A673 (cell line): ENCODE data around the gene ZNF776. TPM values are rescaled to one million over a fixed set of nuclear protein-coding genes. Genes with fewer than 3 reads are reported as not detected.

Experiments used
- BruUV-seq: library from RNA; stranded (reverse); fragments of 400-500 nt; replicated peaks from 2 replicates; lab custom pipeline; 2021; lab: Mats Ljungman, UMichigan
- CTCF ChIA-PET: fragments of 300-600 bp; sonication (Branson Sonifier 250); formaldehyde crosslinking; loops from one replicate; lab custom pipeline; 2022; ENCODE audit warnings: antibody characterized with exemption; lab: Charles Lee
- POLR2A ChIA-PET: fragments of 300-600 bp; sonication (Branson Sonifier 250); formaldehyde crosslinking; loops from one replicate; lab custom pipeline; 2022; ENCODE audit warnings: antibody characterized with exemption; ENCODE audit not compliant: low non-redundant PET; lab: Charles Lee
- DNase-seq: peaks from one replicate; pipeline ENCODE4 v3.0.0-alpha.2; 2015; ENCODE audit warnings: low spot score
- H3K27ac ChIP-seq: fragments of 200-600 bp; sonication (generic); 2 replicates; pipeline ENCODE4 v1.5.1; 2016; ENCODE audit warnings: mixed run types, low read depth, mild to moderate bottlenecking, mixed read lengths, antibody characterized with exemption, low read length; ENCODE audit not compliant: poor library complexity, severe bottlenecking
- H3K27me3 ChIP-seq: fragments of 200-600 bp; sonication (generic); replicated peaks from 2 replicates; pipeline ENCODE4 v1.6.1; 2017; ENCODE audit warnings: mixed run types, low read depth, mild to moderate bottlenecking, mixed read lengths, antibody characterized with exemption, low read length; ENCODE audit not compliant: insufficient read depth, poor library complexity
- H3K36me3 ChIP-seq: fragments of 200-600 bp; sonication (generic); 2 replicates; pipeline ENCODE4 v1.6.1; 2016; ENCODE audit warnings: mixed run types, mild to moderate bottlenecking, mixed read lengths, antibody characterized with exemption, low read length; ENCODE audit not compliant: insufficient read depth, poor library complexity, severe bottlenecking
- H3K4me1 ChIP-seq: fragments of 200-600 bp; sonication (generic); 2 replicates; pipeline ENCODE4 v1.6.1; 2017; ENCODE audit warnings: mixed run types, mild to moderate bottlenecking, mixed read lengths, antibody characterized with exemption, low read length; ENCODE audit not compliant: insufficient read depth, poor library complexity, severe bottlenecking
- H3K4me3 ChIP-seq: fragments of 200-600 bp; sonication (generic); 2 replicates; pipeline ENCODE4 v1.5.1; 2016; ENCODE audit warnings: low read depth, mixed run types, mild to moderate bottlenecking, mixed read lengths, low read length; ENCODE audit not compliant: poor library complexity, severe bottlenecking
- H3K9me3 ChIP-seq: fragments of 200-600 bp; sonication (generic); 2 replicates; pipeline ENCODE4 v1.6.1; 2016; ENCODE audit warnings: mixed run types, low read depth, mild to moderate bottlenecking, mixed read lengths, antibody characterized with exemption, low read length; ENCODE audit not compliant: poor library complexity, severe bottlenecking
- EZH2 ChIP-seq: fragments of 200-600 bp; sonication (generic); IDR thresholded peaks from 2 replicates; pipeline ENCODE4 v1.6.1; 2017; ENCODE audit warnings: borderline replicate concordance, low read depth, mild to moderate bottlenecking, mixed read lengths, antibody characterized with exemption, low read length; ENCODE audit not compliant: poor library complexity, severe bottlenecking
- intact Hi-C: fragments of 100-400 bp; cut with micrococcal nuclease; formaldehyde crosslinking; loops from one replicate; pipeline ENCODE4 v1.10.0; 2022; ENCODE audit not compliant: unreplicated experiment
- total RNA-seq: library from RNA; stranded (reverse); gene quantifications from 2 replicates; pipeline ENCODE4 v1.2.3, GENCODE V29; 2021
- TF ChIP-seq, protein P1 (sequence below): fragments of 300-800, 200-600 bp; sonication (generic); conservative IDR thresholded peaks from 2 replicates; pipeline ENCODE4 v1.5.1; 2017; ENCODE audit warnings: low read depth, mild to moderate bottlenecking, antibody characterized with exemption, low read length, moderate library complexity, mixed read lengths

ZNF776 gene
- total RNA-seq, 1 experiment from 2014 or later = 15.8 TPM

DNA sequence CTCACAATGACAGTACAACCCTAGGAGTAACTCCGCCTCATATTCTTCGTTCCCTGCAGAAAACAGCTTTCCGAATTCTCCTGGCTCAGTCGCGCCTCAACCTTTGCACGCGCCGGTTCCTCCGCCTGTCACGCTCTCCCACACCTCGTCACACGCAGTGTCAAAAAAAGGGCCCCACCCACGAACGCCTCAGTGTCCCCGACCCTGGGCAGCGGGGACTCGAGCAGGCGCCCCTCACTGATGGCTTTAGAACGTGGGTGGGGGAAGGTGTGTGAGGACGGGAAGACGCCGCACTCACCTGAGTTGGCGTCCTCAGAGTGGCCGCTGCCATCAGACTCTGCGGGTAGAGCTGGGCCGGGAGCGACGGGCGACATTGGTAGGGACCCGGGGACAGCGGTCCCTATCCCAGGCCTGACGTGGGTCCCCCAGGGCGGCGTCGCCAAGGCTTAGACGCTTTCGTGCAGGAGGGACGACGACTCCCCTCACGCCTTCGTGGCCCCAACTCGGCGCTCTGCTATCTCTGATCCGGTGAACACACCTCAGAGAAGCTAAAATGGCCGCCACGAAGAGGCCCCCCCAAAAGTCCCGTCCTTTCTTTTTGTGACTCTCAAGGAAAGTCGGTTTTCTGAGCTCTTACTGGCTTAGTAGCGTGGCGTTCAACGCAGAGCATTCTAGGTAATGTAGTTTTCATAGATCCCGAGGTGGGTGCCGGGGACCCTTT, 37.8 kb upstream of the ZNF776 start, which contains the start of gene ZNF154:
Gene ZNF154 (minus strand): TSS at position 564 of the 721 bp plus-strand sequence. CDS start 233 bp downstream, at position 331.
- peak; percentile 50 for DNase-seq
- TF ChIP-seq EZH2 = no peak
- TF ChIP-seq, protein P1, sequence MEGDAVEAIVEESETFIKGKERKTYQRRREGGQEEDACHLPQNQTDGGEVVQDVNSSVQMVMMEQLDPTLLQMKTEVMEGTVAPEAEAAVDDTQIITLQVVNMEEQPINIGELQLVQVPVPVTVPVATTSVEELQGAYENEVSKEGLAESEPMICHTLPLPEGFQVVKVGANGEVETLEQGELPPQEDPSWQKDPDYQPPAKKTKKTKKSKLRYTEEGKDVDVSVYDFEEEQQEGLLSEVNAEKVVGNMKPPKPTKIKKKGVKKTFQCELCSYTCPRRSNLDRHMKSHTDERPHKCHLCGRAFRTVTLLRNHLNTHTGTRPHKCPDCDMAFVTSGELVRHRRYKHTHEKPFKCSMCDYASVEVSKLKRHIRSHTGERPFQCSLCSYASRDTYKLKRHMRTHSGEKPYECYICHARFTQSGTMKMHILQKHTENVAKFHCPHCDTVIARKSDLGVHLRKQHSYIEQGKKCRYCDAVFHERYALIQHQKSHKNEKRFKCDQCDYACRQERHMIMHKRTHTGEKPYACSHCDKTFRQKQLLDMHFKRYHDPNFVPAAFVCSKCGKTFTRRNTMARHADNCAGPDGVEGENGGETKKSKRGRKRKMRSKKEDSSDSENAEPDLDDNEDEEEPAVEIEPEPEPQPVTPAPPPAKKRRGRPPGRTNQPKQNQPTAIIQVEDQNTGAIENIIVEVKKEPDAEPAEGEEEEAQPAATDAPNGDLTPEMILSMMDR = no peak
- intact Hi-C loops = no loop called here
- no TSS peak for BruUV-seq
- Histone ChIP-seq H3K36me3 (no peaks in the 10 kb centered on the region), H3K4me1 (no peaks in the 10 kb centered on the region), H3K27ac (no peak within 1 kb of the TSS), H3K27me3 (no peaks in the 10 kb centered on the region), H3K9me3 (peaks cover 34% of the 10 kb centered on the region), H3K4me3 (peak within 1 kb of the TSS; percentile 42)
- ChIA-PET POLR2A (interaction anchor here (0.6 kb wide), 1 partner anchor 106 kb away, joined by 10 read pairs; the partner anchor contains the start of gene ZNF552), CTCF (no interaction called here)

DNA sequence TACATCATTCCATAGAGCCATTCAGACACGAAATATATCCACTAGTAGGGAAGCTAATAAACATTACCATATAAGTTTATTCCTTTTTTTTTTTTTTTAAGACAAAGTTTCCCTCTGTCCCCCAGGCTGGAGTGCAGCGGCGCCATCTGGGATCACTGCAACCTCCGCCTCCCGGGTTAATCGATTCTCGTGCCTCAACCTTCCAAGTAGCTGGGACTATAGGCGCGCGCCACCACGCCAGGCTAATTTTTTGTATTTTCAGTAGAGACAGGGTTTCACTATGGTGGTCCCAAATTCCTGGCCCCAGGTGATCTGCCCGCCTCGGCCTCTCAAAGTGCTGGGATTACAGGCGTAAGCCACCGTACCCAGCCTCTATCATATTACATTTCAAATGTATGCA, 37.0 kb upstream of the ZNF776 start:
- H3K36me3 ChIP-seq = no peaks in the 10 kb centered on the region
- TF ChIP-seq, protein P1 = no peak
- no peak for TF ChIP-seq EZH2
- intact Hi-C loops = no loop called here
- ChIA-PET POLR2A (interaction anchor here (0.6 kb wide), 1 partner anchor 105 kb away, joined by 10 read pairs; the partner anchor contains the start of gene ZNF552), CTCF (no interaction called here)
- no peaks in the 10 kb centered on the region for H3K4me1 ChIP-seq
- BruUV-seq = no TSS peak
- peaks cover 26% of the 10 kb centered on the region for H3K9me3 ChIP-seq
- no peaks in the 10 kb centered on the region for H3K27me3 ChIP-seq
- no peak for DNase-seq
- H3K27ac ChIP-seq = no peak overlapping the region
- H3K4me3 ChIP-seq = no peak overlapping the region

- no peaks in the 10 kb centered on the region for H3K4me1 ChIP-seq
- H3K4me3 ChIP-seq = no peak overlapping the region
- POLR2A ChIA-PET = no interaction called here
- TF ChIP-seq, protein P1 = no peak
- TF ChIP-seq EZH2 = no peak
- DNase-seq = no peak
- no TSS peak for BruUV-seq
- H3K36me3 ChIP-seq = no peaks in the 10 kb centered on the region
- CTCF ChIA-PET = no interaction called here
- H3K27ac ChIP-seq = no peak overlapping the region
- peaks cover 27% of the 10 kb centered on the region for H3K9me3 ChIP-seq
- no peaks in the 10 kb centered on the region for H3K27me3 ChIP-seq
- intact Hi-C loops = no loop called here
Measured at GRCh38 chr19:57712222-57712621, 34.4 kb upstream of the ZNF776 start.
